Adrenal gland (tissue), 12 donors: ENCODE results near the gene RIPK1. TPM values are rescaled to one million over a fixed set of nuclear protein-coding genes. Genes with fewer than 3 reads are reported as not detected.

Experiments used
- DNase-seq, 7 donors: peaks; one replicate each; pipeline ENCODE4 v3.0.0-alpha.2; 2019 to 2020
- H3K27ac ChIP-seq, 5 donors: fragments of 200-600 bp; sonication (generic) in 4 of 5; 1 replicate in 3 of 5; 2 replicates in 2 of 5; pipeline versions ENCODE4 v1.5.1 to v1.8.0; 2016 to 2020; ENCODE audit warnings: mild to moderate bottlenecking in 1 of 5
- H3K27me3 ChIP-seq: fragments of 200-600 bp; 2 replicates; pipeline ENCODE4 v1.8.0; 2021
- H3K36me3 ChIP-seq, 2 donors: fragments of 200-600 bp; replicated peaks in 1 of 2; 1 replicate in 1 of 2; 2 replicates in 1 of 2; pipeline versions ENCODE4 v1.5.1 to v1.8.0; 2018 to 2022
- H3K4me1 ChIP-seq, 2 donors: fragments of 200-600 bp; replicated peaks in 1 of 2; 1 replicate in 1 of 2; 2 replicates in 1 of 2; pipeline versions ENCODE4 v1.5.1 to v1.8.0; 2018 to 2021
- H3K4me3 ChIP-seq, 4 donors: fragments of 200-600 bp; sonication (generic) in 3 of 4; one replicate each; pipeline ENCODE4 v1.5.1; 2016 to 2018
- H3K9me3 ChIP-seq, 3 donors: fragments of 200-600 bp; sonication (generic) in 1 of 3; replicated peaks in 1 of 3; 1 replicate in 2 of 3; 2 replicates in 1 of 3; pipeline versions ENCODE4 v1.5.1 to v1.8.0; 2016 to 2021
- POLR2A ChIP-seq, 2 donors: fragments of 450-650 bp; IDR thresholded peaks; one replicate each; pipeline ENCODE4 v1.6.1; 2017; ENCODE audit warnings: antibody characterized with exemption in 2 of 2, mild to moderate bottlenecking in 2 of 2, moderate library complexity in 1 of 2
- WGBS, 4 donors: extraction: QIAGEN DNeasy Blood & Tissue Kit in 2 of 4; methylation state at CpG; one replicate each; pipeline versions ENCODE4 v1.1.5 to v1.1.7; 2013 to 2017; 5-methylcytosine and 5-hydroxymethylcytosine counted together
- intact Hi-C, 2 donors: fragments of 100-400 bp; cut with DNase I; formaldehyde crosslinking; loops; one replicate each; pipeline versions ENCODE4 v1.14.1 to v1.15.0; 2022 to 2023
- polyA plus RNA-seq, 3 donors: library from polyadenylated mRNA; stranded (reverse); fragments of 200-250 nt in 2 of 3; fragments of 350-450 nt in 1 of 3; fragmentation: Illumina TruSeq in 1 of 3; extraction: RNeasy Lipid Tissue Mini Kit (QIAGEN cat#74804) in 1 of 3; gene quantifications; one replicate each; pipeline ENCODE4 v1.2.3, GENCODE V29; 2013 to 2014
- total RNA-seq, 9 donors: library from RNA; depleted of rRNA in 4 of 9; stranded (reverse); fragments of >200 nt in 4 of 9; fragments of 120-200 nt in 1 of 9; fragmentation: NEBNext Ultra II Directional in 1 of 9; extraction: Animal tissue kit (Norgen Biotek cat#: 25700) in 1 of 9; gene quantifications; one replicate each; pipeline versions ENCODE4 v1.1.0 to v1.2.4, GENCODE V29; 2013 to 2023
- TF ChIP-seq, protein P1 (sequence below), 6 experiments: fragments of 450-650 bp in 4 of 6; fragments of 200-600 bp in 2 of 6; sonication (generic) in 1 of 6; IDR thresholded peaks; 1 replicate in 5 of 6; 2 replicates in 1 of 6; pipeline versions ENCODE4 v1.5.1 to v1.8.0; 2016 to 2021; ENCODE audit warnings: antibody characterized with exemption in 6 of 6, mild to moderate bottlenecking in 2 of 6, moderate library complexity in 1 of 6
- donor health status: healthy with polysubstance abuse.
- donor health status: Bipolar disorder and iron deficiency.
- donor health status: DM: yes; HTN: yes; CAD: no.
- donor health status: DM: no; HTN: no; CAD: no.
- donor health status: DM: no; HTN: no; CAD: no.
- donor health status: DM: yes; HTN: yes; CAD: no.

The RIPK1 gene
- total and polyA plus RNA-seq, 12 donors, result 15.7 to 21.7 (median 20.3) TPM

DNA sequence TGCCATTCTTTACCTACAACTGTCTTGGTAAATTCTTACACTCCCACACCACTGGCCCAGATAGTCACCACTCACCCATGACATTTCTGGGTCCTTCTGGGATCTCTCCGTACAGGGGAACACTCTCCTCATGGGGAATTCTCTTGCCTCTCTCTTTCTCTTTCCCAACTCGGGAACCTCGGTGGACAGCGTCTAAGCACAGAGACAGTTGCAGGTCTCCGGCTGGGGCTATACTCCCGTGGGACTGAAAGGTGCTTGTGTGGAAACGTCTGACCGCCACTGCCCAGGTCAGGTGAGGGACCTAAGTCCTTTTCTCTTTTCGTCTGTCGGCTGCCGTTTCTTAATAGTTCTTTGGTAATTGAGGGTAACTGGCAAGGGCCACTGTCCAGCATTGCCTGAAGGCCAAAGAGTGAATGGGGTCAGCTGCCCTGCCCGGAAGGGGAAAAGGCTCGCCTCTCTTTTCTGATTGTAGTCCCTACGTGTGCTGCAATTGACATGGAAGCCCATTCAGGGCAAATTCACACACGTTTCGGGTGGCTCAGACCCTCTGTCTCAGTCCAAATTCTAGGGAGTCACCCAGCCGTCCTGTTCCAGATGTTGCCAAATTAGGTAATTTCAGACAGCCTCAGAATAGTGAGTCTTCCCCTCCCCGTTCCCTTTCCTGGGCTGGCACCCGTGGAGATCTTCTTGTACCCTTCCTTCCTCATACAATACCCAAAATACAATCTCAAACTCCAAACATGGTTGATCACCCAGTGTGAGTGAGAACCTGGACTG, 31.2 kb upstream of the RIPK1 start:
- DNase-seq, result no peak
- TF ChIP-seq, protein P1, sequence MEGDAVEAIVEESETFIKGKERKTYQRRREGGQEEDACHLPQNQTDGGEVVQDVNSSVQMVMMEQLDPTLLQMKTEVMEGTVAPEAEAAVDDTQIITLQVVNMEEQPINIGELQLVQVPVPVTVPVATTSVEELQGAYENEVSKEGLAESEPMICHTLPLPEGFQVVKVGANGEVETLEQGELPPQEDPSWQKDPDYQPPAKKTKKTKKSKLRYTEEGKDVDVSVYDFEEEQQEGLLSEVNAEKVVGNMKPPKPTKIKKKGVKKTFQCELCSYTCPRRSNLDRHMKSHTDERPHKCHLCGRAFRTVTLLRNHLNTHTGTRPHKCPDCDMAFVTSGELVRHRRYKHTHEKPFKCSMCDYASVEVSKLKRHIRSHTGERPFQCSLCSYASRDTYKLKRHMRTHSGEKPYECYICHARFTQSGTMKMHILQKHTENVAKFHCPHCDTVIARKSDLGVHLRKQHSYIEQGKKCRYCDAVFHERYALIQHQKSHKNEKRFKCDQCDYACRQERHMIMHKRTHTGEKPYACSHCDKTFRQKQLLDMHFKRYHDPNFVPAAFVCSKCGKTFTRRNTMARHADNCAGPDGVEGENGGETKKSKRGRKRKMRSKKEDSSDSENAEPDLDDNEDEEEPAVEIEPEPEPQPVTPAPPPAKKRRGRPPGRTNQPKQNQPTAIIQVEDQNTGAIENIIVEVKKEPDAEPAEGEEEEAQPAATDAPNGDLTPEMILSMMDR (IDR thresholded peaks at IDR 0.05), result no peak
- TF ChIP-seq POLR2A (IDR thresholded peaks at IDR 0.05), result no peak
- intact Hi-C loops, result no loop called here
- Histone ChIP-seq H3K36me3 (no peaks in the 10 kb centered on the region), H3K27ac (peak overlapping the region in 1 of 5 donors; percentile 39), H3K27me3 (no peaks in the 10 kb centered on the region), H3K4me1 (no peaks in the 10 kb centered on the region), H3K4me3 (no peak overlapping the region), H3K9me3 (no peaks in the 10 kb centered on the region)
- 74 to 76% (median 75%) methylated on average over 19 of the region's 19 CpGs for WGBS, 4 donors

DNA sequence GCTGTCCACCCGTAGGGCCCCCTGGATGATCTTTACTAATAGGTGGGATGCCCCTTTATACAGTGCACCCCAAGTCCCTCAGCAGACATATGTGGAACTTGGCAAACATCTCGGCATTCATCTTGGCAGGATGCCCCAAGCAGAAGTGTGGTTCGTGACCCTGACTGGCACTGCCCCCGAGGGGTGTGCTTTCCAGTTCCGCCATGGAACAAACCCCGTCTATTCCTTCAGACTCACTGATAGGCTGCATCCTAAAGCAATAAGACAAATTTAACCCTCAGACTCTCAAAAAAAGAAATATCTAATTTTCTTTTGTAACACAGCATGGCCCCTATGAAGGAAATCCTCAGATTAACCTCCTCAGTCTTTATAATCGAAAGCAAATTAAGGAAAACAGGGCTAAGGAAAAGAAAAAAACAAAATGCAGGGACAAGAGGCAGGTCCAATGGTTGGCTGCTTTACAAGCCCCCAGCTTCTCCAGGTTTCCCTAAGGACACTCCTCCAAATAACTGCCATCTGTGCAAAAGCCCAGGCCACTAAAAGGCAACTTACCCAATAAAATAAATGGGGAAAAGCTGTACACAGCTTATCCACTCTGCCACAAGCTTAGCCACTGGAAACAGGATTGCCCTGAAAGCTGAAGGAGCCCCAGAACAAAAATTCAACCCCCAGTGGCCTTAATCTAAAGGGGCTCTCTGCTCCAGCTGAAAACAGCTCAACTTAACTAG, 30.5 kb upstream of the RIPK1 start:
- H3K4me1 ChIP-seq, result no peaks in the 10 kb centered on the region
- no peak overlapping the region for H3K4me3 ChIP-seq
- WGBS, 4 donors, result 42 to 51% (median 47%) methylated on average over 7 of the region's 7 CpGs
- DNase-seq, result peak in 1 of 7 donors; percentile 48
- intact Hi-C loops, result no loop called here
- no peaks in the 10 kb centered on the region for H3K9me3 ChIP-seq
- H3K27ac ChIP-seq, result peak overlapping the region in 1 of 5 donors; percentile 39
- TF ChIP-seq, protein P1 (IDR thresholded peaks at IDR 0.05), result no peak
- TF ChIP-seq POLR2A (IDR thresholded peaks at IDR 0.05), result no peak
- no peaks in the 10 kb centered on the region for H3K27me3 ChIP-seq
- no peaks in the 10 kb centered on the region for H3K36me3 ChIP-seq

DNA sequence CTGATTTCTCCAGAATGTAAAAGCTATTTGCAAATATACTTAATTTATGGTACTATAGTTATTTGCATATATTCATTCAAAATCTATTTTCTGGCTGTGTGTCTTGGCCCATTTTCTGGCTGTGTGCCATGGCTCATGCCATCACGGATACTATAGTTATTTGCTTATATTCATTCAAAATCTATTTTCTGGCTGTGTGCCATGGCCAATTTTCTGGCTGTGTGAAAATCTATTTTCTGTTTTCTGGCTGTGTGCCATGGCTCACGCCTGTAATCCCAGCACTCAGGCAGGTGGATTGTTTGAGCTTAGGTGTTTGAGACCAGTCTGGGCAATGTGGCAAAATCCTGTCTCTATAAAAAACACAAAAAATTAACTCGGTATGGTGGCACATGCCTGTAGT, 28.9 kb upstream of the RIPK1 start:
- Histone ChIP-seq H3K36me3 (no peaks in the 10 kb centered on the region), H3K27ac (no peak overlapping the region), H3K4me1 (no peaks in the 10 kb centered on the region), H3K9me3 (no peaks in the 10 kb centered on the region), H3K4me3 (no peak overlapping the region), H3K27me3 (no peaks in the 10 kb centered on the region)
- 74 to 87% (median 78%) methylated on average over 3 of the region's 3 CpGs for WGBS, 4 donors
- TF ChIP-seq, protein P1 (IDR thresholded peaks at IDR 0.05), result no peak
- TF ChIP-seq POLR2A (IDR thresholded peaks at IDR 0.05), result no peak
- DNase-seq, result no peak
- intact Hi-C loops, result no loop called here

DNA sequence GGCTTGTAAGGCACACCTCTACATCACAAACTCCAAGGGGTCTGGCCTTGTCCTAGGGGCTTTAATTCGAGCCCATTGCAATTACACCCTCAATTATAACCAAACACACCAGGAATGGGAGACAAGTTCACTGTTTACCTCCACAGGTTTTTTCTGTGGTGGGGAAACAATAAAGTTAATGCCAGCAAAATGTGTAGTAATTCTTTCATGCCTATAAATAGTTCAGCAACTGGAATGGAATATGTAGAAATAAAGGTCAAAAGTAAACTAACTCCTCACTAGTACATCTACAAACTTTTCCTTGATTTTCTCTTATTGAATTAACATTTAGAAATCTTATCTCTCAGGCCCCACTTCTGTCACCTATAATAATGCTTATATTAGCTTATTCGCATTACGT, 27.1 kb upstream of the RIPK1 start:
- Histone ChIP-seq H3K4me3 (no peak overlapping the region), H3K4me1 (no peaks in the 10 kb centered on the region), H3K27ac (no peak overlapping the region), H3K9me3 (no peaks in the 10 kb centered on the region), H3K36me3 (no peaks in the 10 kb centered on the region), H3K27me3 (no peaks in the 10 kb centered on the region)
- no peak for TF ChIP-seq POLR2A (IDR thresholded peaks at IDR 0.05)
- intact Hi-C loops, result no loop called here
- no peak for DNase-seq
- WGBS, 4 donors, result 90 to 98% (median 92%) methylated on average over 3 of the region's 3 CpGs
